WTC11 (cell line): ENCODE data around the gene PRF1. TPM values are rescaled to one million over a fixed set of nuclear protein-coding genes. Genes with fewer than 3 reads are reported as not detected.

Source experiments
- ATAC-seq: fragments of 200-7000 bp; cut with Tn5 transposase; 2 replicates; pipeline ENCODE4 v1.10.0; 2021; ENCODE audit warnings: mild to moderate bottlenecking, moderate library complexity
- CTCF ChIA-PET: fragments of 300-600 bp; sonication (Branson Sonifier 250); formaldehyde crosslinking; loops from one replicate; lab custom pipeline; 2021; ENCODE audit warnings: antibody characterized with exemption; lab: Charles Lee
- POLR2A ChIA-PET: fragments of 350-600 bp; sonication (Branson Sonifier 250); formaldehyde crosslinking; loops from one replicate; lab custom pipeline; 2021; ENCODE audit warnings: antibody characterized with exemption; lab: Charles Lee
- DNase-seq: peaks from one replicate; pipeline ENCODE4 v3.0.0; 2021; ENCODE audit warnings: low spot score
- H3K27ac Mint-ChIP-seq: 2 replicates; pipeline ENCODE4 v1.8.0; 2021; ENCODE audit warnings: mixed read lengths
- H3K27me3 Mint-ChIP-seq: 2 replicates; pipeline ENCODE4 v1.8.0; 2021; ENCODE audit warnings: low read depth, mild to moderate bottlenecking, moderate library complexity, mixed read lengths
- H3K36me3 Mint-ChIP-seq: 2 replicates; pipeline ENCODE4 v1.8.0; 2021; ENCODE audit warnings: mixed read lengths
- H3K4me1 Mint-ChIP-seq: 2 replicates; pipeline ENCODE4 v1.8.0; 2022; ENCODE audit warnings: mixed read lengths
- H3K4me3 Mint-ChIP-seq: 2 replicates; pipeline ENCODE4 v1.8.0; 2021; ENCODE audit warnings: mild to moderate bottlenecking, moderate library complexity, mixed read lengths
- H3K9me3 Mint-ChIP-seq: 2 replicates; pipeline ENCODE4 v1.8.0; 2021; ENCODE audit warnings: mixed read lengths
- CREM ChIP-seq: sonication (generic); formaldehyde crosslinking; IDR thresholded peaks from 2 replicates; pipeline ENCODE4 v1.8.1; 2022; ENCODE audit warnings: mild to moderate bottlenecking, missing genetic modification reagents, moderate library complexity
- CTCF ChIP-seq: fragments of 200-600 bp; IDR thresholded peaks from 2 replicates; pipeline ENCODE4 v1.8.0; 2022; ENCODE audit warnings: antibody characterized with exemption
- HMGA2 ChIP-seq: fragments of 250-450 bp; sonication (Bioruptor Pico); IDR thresholded peaks from 2 replicates; pipeline ENCODE4 v1.4.0; 2021; ENCODE audit warnings: mild to moderate bottlenecking, moderate library complexity
- IRF1 ChIP-seq: sonication (generic); formaldehyde crosslinking; IDR thresholded peaks from 2 replicates; pipeline ENCODE4 v1.8.0; 2023; ENCODE audit warnings: missing genetic modification reagents
- MXD4 ChIP-seq: fragments of 250-450 bp; sonication (Bioruptor Pico); IDR thresholded peaks from 2 replicates; pipeline ENCODE4 v1.8.0; 2021; ENCODE audit warnings: mild to moderate bottlenecking, moderate library complexity, borderline replicate concordance
- NR1H2 ChIP-seq: sonication (generic); formaldehyde crosslinking; IDR thresholded peaks from 2 replicates; pipeline ENCODE4 v1.9.0; 2021; ENCODE audit warnings: mild to moderate bottlenecking, moderate library complexity, missing genetic modification reagents
- OVOL2 ChIP-seq: fragments of 250-450 bp; sonication (Bioruptor Pico); IDR thresholded peaks from 2 replicates; pipeline ENCODE4 v1.9.0; 2021; ENCODE audit warnings: mild to moderate bottlenecking, borderline replicate concordance
- PRRX2 ChIP-seq: fragments of 250-450 bp; sonication (Bioruptor Pico); IDR thresholded peaks from 2 replicates; pipeline ENCODE4 v1.8.0; 2021; ENCODE audit warnings: mild to moderate bottlenecking
- SMAD3 ChIP-seq: sonication (generic); formaldehyde crosslinking; IDR thresholded peaks from 2 replicates; pipeline ENCODE4 v1.8.0; 2022; ENCODE audit warnings: missing genetic modification reagents, mild to moderate bottlenecking, borderline replicate concordance
- SOX15 ChIP-seq: fragments of 250-450 bp; sonication (Bioruptor Pico); IDR thresholded peaks from 2 replicates; pipeline ENCODE4 v1.9.0; 2021; ENCODE audit warnings: mild to moderate bottlenecking
- SP1 ChIP-seq: sonication (generic); formaldehyde crosslinking; conservative IDR thresholded peaks from 2 replicates; pipeline ENCODE4 v1.8.1; 2022; ENCODE audit warnings: missing genetic modification reagents
- TEAD4 ChIP-seq: sonication (generic); formaldehyde crosslinking; IDR thresholded peaks from 2 replicates; pipeline ENCODE4 v1.8.0; 2022; ENCODE audit warnings: mild to moderate bottlenecking, missing genetic modification reagents
- ZNF121 ChIP-seq: sonication (generic); formaldehyde crosslinking; IDR thresholded peaks from 2 replicates; pipeline ENCODE4 v1.8.0; 2023; ENCODE audit warnings: missing genetic modification reagents
- ZNF232 ChIP-seq: sonication (generic); formaldehyde crosslinking; IDR thresholded peaks from 2 replicates; pipeline ENCODE4 v1.8.0; 2022; ENCODE audit warnings: mild to moderate bottlenecking, missing genetic modification reagents
- ZNF396 ChIP-seq: fragments of 250-450 bp; sonication (Bioruptor Pico); IDR thresholded peaks from 2 replicates; pipeline ENCODE4 v1.8.0; 2021; ENCODE audit warnings: mild to moderate bottlenecking, moderate library complexity, borderline replicate concordance
- ZNF416 ChIP-seq: fragments of 250-450 bp; sonication (Bioruptor Pico); IDR thresholded peaks from 2 replicates; pipeline ENCODE4 v1.9.0; 2021; ENCODE audit warnings: mild to moderate bottlenecking, inconsistent platforms
- ZNF512 ChIP-seq: sonication (generic); formaldehyde crosslinking; IDR thresholded peaks from 2 replicates; pipeline ENCODE4 v1.8.1; 2022; ENCODE audit warnings: missing genetic modification reagents, borderline replicate concordance
- total RNA-seq: library from RNA; stranded (reverse); gene quantifications from 3 replicates; pipeline ENCODE4 v1.2.3, GENCODE V29; 2021
- TF ChIP-seq, protein P1 (sequence below): sonication (generic); formaldehyde crosslinking; IDR thresholded peaks from 2 replicates; pipeline ENCODE4 v1.8.0; 2022; ENCODE audit warnings: mild to moderate bottlenecking, missing genetic modification reagents

PRF1 gene
- total RNA-seq, 1 experiment from 2014 or later = 0.11 TPM

GRCh38 chr10:70585578-70586169, 16.9 kb downstream of the PRF1 start:
- H3K9me3 Mint-ChIP-seq = no peaks in the 10 kb centered on the region
- ATAC-seq = no peak

GRCh38 chr10:70584909-70585544, 17.5 kb downstream of the PRF1 start:
- H3K36me3 Mint-ChIP-seq = no peaks in the 10 kb centered on the region
- TF ChIP-seq ZNF416 (0 out of 2 replicates have a peak, but pooled peaks have one; percentile 62), SP1 (CRISPR knock-in tag) (peak; percentile 15; the same call in 1 of the 2 replicates), PRRX2 (no peak), ZNF232 (CRISPR knock-in tag) (no peak)
- H3K4me3 Mint-ChIP-seq = no peak overlapping the region
- H3K9me3 Mint-ChIP-seq = no peaks in the 10 kb centered on the region
- H3K27me3 Mint-ChIP-seq = no peaks in the 10 kb centered on the region; the same call in 1 of the 2 replicates
- H3K27ac Mint-ChIP-seq = peak overlapping the region; percentile 75
- ATAC-seq (peak; percentile 100), DNase-seq (peak; percentile 74)
- POLR2A ChIA-PET = no interaction called here
- H3K4me1 Mint-ChIP-seq = peaks cover 25% of the 10 kb centered on the region
- CTCF ChIA-PET = interaction anchor here (0.6 to 2.6 kb wide), 10 partner anchors 9 to 176 kb away, joined by 3 to 23 read pairs (median 4); no protein-coding TSS in a partner anchor

More at GRCh38 chr10:70585578-70586169, 16.9 kb downstream of the PRF1 start:
- no peaks in the 10 kb centered on the region for H3K36me3 Mint-ChIP-seq
- no peak overlapping the region; the same call in 1 of the 2 replicates for H3K27ac Mint-ChIP-seq
- H3K27me3 Mint-ChIP-seq = no peaks in the 10 kb centered on the region; the same call in 1 of the 2 replicates
- TF ChIP-seq SMAD3 (CRISPR knock-in tag) = no peak
- no peak for TF ChIP-seq IRF1
- no peak for TF ChIP-seq OVOL2 (CRISPR knock-in tag)
- no peak for TF ChIP-seq ZNF512 (CRISPR knock-in tag)
- no peak for TF ChIP-seq SOX15 (CRISPR knock-in tag)
- TF ChIP-seq CTCF = no peak
- POLR2A ChIA-PET = no interaction called here
- H3K4me3 Mint-ChIP-seq = no peak overlapping the region
- DNase-seq = no peak
- CTCF ChIA-PET = interaction anchor here (0.9 to 2.6 kb wide), 8 partner anchors 8 to 317 kb away, joined by 3 to 23 read pairs (median 3); no protein-coding TSS in a partner anchor
- peaks cover 25% of the 10 kb centered on the region for H3K4me1 Mint-ChIP-seq

GRCh38 chr10:70584366-70584765, 18.2 kb downstream of the PRF1 start:
- TF ChIP-seq HMGA2 (CRISPR knock-in tag) (no peak), ZNF396 (no peak)
- POLR2A ChIA-PET = no interaction called here
- DNase-seq = no peak
- Mint-ChIP-seq H3K9me3 (peaks cover 3% of the 10 kb centered on the region; the same call in 1 of the 2 replicates), H3K27ac (no peak overlapping the region; the same call in 1 of the 2 replicates), H3K4me1 (peaks cover 25% of the 10 kb centered on the region), H3K36me3 (no peaks in the 10 kb centered on the region), H3K4me3 (no peak overlapping the region), H3K27me3 (no peaks in the 10 kb centered on the region; the same call in 1 of the 2 replicates)
- no peak for ATAC-seq
- CTCF ChIA-PET = interaction anchor here (0.6 to 2.6 kb wide), 9 partner anchors 8 to 177 kb away, joined by 3 to 23 read pairs (median 4); no protein-coding TSS in a partner anchor

DNA sequence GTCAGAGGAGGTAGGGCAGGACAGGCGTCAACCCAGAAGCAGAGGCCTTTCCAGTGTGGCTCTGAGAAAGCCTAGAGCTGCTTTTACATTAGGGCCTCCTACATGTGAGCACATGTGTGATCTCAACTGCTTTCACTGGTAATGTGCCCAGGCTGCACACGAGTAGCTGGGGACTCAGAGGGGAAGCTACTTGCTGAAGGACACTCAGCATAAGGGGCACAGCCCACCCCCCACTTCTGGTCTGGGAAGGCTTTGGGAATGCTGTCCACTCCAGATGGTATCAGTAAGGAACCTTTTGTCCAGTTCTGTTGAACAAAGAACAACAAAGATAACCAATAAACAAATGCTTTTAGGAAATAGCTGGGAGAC, 18.9 kb downstream of the PRF1 start:
- no peaks in the 10 kb centered on the region; the same call in 1 of the 2 replicates for H3K27me3 Mint-ChIP-seq
- ChIA-PET POLR2A (no interaction called here), CTCF (interaction anchor here (1.2 kb wide), 1 partner anchor 24 kb away, joined by 4 read pairs; no protein-coding TSS in a partner anchor)
- no peaks in the 10 kb centered on the region for H3K36me3 Mint-ChIP-seq
- peaks cover 25% of the 10 kb centered on the region for H3K4me1 Mint-ChIP-seq
- H3K9me3 Mint-ChIP-seq = peaks cover 3% of the 10 kb centered on the region; the same call in 1 of the 2 replicates
- DNase-seq (no peak), ATAC-seq (no peak)
- TF ChIP-seq ZNF121 (CRISPR knock-in tag) (no peak), TEAD4 (no peak), CREM (CRISPR knock-in tag) (no peak), MXD4 (no peak), NR1H2 (CRISPR knock-in tag) (no peak)
- TF ChIP-seq, protein P1, sequence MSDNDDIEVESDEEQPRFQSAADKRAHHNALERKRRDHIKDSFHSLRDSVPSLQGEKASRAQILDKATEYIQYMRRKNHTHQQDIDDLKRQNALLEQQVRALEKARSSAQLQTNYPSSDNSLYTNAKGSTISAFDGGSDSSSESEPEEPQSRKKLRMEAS (CRISPR knock-in tag) = no peak
- no peak overlapping the region for H3K4me3 Mint-ChIP-seq
- H3K27ac Mint-ChIP-seq = no peak overlapping the region
